CD4-positive, alpha-beta T cell treated with Interleukin-10 for 1 hour (primary cell): Measurements from ENCODE around the gene PROCA1.
"Not testable (repeated sequence)": the region's sequence is repeated elsewhere in the genome, so short reads cannot be mapped to it uniquely, and the experiment has no call there.

Experiments used
- DNase-seq: peaks from one replicate; pipeline ENCODE4 v3.0.0-alpha.2; 2020

Gene PROCA1

GRCh38 chr17:28725660-28726225, 14.1 kb upstream of the PROCA1 start:
- DNase-seq, result no peak

DNA sequence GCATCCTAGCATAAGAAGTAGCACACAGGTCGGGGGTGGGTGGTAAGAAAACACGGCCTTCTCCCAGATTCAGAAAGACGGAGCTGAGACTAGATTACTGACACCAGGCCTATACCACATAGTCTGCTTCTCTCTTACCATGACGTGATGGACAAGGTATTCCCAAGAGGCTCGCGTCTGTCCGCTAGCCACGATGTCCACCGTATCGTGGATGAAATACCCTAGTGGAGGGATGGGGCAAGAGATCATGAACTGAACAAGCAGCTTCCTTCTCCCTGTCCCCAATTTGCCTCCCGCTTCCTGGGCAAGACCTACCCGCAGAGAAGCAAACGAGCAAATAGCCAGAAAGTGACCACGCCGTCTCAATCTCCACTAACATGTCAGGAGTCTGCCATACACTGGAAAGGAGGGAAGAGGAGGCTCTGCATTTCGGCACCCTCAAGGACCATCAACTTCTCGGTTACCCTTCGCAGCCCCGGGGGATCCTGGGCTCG, 13.5 kb upstream of the PROCA1 start:
- no peak for DNase-seq

- no peak for DNase-seq
Measured at GRCh38 chr17:28724500-28725165, 12.9 kb upstream of the PROCA1 start.

DNA sequence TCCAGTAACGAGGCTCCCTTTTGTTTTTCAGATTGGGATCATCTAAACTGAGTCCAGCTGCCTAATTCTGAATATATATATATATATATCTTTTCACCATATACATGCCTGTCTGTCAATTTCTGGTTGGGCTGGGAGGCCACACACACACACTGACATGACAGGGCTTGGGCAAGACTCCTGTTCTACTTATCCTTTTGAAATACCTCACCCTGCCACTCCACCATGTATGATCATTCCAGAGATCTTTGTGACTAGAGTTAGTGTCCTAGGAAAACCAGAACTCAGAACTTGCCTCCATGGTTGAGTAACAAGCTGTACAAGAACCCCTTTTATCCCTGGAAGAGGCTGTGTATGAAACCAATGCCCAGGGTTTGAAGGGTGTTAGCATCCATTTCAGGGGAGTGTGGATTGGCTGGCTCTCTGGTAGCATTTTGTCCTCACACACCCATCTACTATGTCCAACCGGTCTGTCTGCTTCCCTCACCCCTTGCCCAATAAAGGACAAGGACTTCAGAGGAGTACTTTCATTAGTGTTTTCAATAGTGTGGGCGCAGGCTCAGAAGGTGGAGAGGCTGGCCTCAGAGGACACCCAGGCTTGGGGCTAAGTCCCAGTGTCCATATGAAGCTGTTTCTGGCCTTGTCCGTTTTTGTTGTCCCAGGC, 12.3 kb upstream of the PROCA1 start:
- not testable (repeated sequence) for DNase-seq

DNA sequence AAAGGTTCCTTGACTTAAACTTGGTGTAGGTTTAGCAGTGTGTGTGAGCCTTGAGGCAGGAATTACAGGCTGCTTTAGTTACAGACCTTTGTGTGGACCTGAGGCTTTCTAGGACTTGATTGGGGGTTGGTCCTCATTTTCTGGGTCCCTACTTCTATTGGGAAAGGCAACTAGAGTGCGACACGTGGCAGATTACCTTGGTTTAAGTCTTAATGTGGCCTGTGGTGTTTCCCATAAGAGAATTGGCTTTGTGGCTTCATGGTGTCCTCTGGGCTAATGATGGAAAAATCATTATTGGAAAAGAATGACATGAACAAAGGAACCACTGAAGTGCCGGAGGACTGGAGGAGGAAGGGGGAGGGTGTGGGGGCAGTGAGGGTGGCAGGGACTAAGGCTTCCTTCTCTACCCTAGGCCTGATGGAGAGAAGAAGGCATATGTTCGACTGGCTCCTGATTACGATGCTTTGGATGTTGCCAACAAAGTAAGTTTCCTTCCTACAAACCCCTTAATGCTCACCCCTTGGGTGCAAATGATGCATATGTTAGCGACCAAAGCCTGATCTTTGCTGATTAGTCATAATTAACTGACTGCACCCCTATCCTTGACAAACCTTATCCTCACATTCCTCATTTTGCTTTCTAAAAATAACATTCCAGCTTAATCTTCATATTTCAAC, 11.6 kb upstream of the PROCA1 start:
- DNase-seq, result no peak

DNA sequence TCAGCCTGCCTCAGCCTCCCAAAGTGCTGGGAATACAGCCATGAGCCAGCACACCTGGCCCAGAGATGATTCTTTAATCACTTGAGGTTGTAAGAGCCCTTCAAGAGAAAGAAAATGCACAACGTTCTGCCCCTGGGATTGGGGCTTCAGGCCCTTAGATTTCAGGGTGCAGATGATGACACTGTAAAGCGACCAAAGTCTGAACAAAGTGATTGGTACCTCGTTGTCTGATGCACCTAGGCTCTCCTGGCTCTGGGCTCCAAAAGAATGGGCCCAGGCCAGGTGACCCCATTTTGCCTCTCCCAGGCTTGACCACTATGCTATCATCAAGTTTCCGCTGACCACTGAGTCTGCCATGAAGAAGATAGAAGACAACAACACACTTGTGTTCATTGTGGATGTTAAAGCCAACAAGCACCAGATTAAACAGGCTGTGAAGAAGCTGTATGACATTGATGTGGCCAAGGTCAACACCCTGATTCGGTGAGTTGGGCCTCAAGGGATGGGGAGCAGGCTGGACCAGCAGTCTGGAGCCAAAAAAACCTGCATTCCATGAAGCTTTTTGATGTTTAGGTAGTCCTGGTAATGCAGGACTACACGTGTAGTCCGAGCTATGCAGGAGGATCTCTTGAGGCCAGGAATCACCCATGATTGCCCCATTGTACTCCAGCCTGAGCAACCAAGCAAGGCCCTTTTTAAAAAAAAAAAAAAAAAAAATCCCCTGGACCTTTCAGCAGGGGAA, 10.9 kb upstream of the PROCA1 start:
- DNase-seq, result no peak

- DNase-seq, result not testable (repeated sequence)
Measured at GRCh38 chr17:28720997-28721329, 9.3 kb upstream of the PROCA1 start.

- DNase-seq, result peak; percentile 46
Measured at GRCh38 chr17:28720247-28720996, 8.7 kb upstream of the PROCA1 start.

DNA sequence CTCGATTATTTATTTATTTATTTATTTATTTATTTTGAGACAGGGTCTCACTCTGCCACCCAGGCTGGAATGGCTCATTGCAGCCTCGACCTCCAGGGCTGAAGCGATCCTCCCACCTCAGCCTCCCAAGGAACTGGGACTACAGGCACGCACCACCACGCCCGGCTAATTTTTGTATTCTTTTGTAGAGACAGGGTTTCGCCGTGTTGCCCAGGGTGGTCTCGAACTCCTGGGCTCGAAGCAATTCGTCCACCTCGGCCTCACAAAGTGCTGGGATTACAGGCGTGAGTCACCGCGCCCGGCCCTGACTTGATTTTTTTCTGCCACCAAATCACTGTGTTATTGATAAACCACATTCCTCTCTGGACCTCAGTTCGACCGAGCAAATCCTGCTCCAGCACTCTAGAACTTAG, 7.3 kb upstream of the PROCA1 start:
- no peak for DNase-seq

GRCh38 chr17:28718333-28719020, 6.8 kb upstream of the PROCA1 start:
- DNase-seq, result no peak

- DNase-seq, result no peak
Measured at GRCh38 chr17:28717578-28718332, 6.1 kb upstream of the PROCA1 start, which contains the start of gene RAB34. RAB34 (minus strand) TSS chr17:28717868; CDS start chr17:28717266, 602 bp downstream.

- DNase-seq, result no peak
Measured at GRCh38 chr17:28716740-28717577, 5.3 kb upstream of the PROCA1 start.

GRCh38 chr17:28715217-28715616, 3.5 kb upstream of the PROCA1 start:
- DNase-seq, result no peak

DNA sequence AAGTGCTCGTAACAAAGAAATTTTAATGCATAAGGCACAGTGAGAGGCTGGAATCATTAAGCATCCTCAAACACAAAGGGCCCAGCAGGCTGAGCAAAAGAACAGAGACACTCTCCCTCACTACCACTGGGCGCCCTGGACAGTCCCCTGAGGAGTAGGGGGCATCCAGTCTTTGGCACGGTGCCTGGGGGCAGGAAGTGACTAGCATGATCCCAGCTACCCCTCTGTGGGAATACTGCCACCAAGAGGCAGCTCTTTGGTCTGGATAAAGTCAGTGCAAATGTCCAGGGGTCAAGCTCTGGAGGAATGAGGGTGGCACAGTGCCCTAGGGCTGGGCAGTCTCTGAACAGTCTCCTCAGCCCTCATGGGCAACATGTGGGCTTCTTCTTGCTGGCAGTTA, 2.6 kb upstream of the PROCA1 start:
- no peak for DNase-seq

GRCh38 chr17:28712705-28713415, 1.2 kb upstream of the PROCA1 start:
- no peak for DNase-seq

DNA sequence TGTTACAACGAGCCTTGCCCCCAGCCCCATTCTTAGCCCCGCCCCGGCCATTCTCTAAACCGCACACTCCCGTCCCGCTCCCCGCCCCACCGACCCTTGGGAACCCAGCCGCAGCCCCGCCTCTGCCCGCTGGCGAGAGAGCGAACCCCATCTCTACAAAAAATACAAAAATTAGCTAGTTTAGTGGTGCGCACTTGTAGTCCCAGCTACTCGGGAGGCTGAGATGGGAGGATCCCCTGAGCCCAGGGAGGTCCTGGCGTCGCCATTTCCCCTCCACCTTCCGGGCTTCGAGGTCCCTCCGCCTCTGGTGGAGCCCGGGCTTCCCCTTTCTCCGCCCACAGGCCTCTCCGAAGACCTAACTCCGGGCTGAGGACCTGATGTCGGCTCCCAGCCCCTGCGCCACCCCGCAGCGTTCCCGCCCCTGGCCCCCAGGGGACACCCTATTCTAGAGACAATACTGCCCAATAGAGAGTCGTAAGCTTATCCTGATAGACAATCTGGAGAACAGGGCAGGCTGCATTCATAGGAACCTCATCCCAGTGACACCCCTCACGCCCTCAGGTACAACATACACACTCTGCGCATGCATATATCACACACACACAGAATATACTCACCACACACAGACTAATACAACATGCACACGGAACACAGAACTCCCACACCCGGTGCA, 480 bp upstream of the PROCA1 start:
- peak; percentile 79 for DNase-seq

GRCh38 chr17:28710861-28711722, 596 bp downstream of the PROCA1 start:
- DNase-seq, result peak; percentile 94

DNA sequence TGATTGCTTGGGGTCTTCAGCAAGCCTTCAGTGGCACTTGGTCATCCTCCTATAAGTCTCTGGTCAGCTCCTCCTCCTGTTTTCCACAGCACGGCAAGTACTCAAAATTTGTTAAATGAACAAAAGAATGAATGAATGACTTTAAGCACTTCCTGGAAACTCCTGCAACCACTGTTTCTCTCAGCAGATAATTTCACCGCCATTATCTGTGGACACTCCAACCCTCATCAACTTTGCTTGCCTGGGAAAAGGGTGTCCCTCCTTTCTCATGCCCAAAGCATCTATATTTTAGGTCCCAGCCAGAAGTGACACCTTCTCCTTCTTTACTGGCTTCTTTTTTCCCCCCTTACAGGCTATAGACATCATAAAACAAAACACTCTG, 4.4 kb downstream of the PROCA1 start:
- DNase-seq, result no peak
